ENCODE data around the gene PTCRA.
A peak's percentile ranks its signal among the peaks of the same experiment; 100 is the strongest.
"Not testable (repeated sequence)": the region's sequence is repeated elsewhere in the genome, so short reads cannot be mapped to it uniquely, and the experiment has no call there.

PTCRA gene, protein sequence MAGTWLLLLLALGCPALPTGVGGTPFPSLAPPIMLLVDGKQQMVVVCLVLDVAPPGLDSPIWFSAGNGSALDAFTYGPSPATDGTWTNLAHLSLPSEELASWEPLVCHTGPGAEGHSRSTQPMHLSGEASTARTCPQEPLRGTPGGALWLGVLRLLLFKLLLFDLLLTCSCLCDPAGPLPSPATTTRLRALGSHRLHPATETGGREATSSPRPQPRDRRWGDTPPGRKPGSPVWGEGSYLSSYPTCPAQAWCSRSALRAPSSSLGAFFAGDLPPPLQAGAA

DNA sequence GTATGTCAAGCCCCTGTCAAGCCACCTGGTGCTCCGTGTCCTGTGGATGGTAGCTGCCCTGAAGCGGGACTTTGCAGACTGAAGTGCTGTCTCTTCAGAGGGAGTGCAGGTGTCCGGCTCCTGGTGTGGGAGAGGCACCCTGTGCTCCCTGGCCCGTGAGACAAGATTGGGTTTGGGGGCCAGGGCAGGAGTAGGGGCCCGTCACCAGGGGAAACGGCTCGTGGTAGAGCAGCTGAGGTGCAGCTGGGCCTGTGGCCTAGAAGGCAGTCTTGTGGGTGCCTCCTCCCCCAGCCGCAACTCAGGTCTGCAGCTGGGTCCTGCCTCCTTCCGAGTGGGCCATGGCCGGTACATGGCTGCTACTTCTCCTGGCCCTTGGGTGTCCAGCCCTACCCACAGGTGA is at the start of gene PTCRA:
Gene PTCRA (plus strand): TSS at position 322 of the 400 bp plus-strand sequence. CDS start 17 bp downstream, at position 339.
- no peak for DNase-seq (ENCODE audit: low spot score)

DNA sequence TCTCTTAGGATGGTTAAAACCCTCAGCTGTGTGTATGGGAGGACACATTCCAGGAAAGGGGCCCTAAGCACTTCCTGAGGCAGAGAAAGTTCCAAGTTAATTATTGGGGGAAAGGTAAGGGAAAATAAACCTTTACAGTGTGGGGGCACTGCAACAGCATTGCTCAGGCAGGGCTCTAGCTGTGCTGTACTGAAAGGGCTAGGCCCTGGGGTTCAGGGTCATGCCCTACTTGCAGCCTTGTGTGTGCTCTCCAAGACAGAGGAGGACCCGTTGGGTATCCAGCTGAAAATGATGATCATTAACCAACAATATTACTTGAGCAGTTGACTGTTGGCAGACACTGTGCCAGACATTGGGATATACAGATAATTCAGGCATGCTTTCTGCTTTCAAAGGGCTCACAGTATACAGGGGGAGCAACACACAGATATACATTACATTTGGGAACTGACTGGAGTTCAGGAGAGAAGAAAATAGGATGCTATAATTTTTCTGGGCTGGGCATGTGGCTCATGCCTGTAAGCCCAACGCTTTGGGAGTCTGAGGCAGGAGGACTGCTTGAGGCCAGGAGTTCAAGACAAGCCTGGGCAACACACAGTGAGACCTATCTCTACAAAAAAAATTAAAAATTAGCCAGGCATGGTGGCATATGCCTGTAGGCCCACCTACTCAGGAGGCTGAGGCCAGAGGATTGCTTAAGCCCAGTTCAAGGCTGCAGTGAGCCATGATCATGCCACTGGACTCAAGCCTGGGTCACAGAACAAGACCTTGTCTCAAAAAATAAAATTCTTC is 45.5 kb upstream of the PTCRA start:
- DNase-seq (ENCODE audit: low spot score): no peak

DNA sequence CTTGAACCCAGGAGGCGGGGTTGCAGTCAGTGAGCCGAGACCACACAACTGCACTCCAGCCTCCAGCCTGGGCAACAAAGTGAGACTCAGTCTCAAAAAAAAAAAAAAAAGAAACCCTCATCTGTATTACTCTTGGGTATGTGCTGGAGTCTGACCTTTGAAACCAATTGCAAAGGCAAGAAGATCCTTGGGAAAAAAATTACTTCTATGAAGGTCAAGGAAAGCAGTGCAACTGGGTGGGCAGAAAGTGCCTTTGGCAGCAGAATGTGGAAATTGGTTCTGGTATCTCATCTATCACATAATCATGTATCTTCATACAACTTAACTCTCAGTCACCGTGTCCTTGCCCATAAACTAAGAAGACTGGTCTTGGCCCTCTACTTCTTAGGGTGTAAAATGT is 44.1 kb upstream of the PTCRA start:
- no peak for DNase-seq (ENCODE audit: low spot score)

DNA sequence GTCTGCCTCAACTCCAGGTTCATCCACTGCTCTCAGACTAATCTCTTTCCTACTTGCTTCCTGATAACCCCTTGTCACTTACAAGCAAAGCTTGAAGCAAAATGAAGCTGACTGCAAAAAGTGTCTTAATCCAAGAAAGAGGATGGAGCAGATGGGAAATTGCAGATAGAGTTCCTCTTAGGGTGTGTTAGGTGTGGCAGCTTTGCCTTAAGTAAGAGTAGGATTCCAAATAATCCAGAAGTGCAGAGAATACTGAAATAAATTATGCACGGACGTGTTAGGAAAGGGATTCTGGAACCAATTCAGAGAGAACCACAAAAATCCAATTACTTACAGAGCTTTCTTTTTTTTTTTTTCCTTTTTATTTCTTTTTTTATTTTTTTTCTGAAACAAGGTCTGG is 42.5 kb upstream of the PTCRA start:
- DNase-seq (ENCODE audit: low spot score): no peak

DNA sequence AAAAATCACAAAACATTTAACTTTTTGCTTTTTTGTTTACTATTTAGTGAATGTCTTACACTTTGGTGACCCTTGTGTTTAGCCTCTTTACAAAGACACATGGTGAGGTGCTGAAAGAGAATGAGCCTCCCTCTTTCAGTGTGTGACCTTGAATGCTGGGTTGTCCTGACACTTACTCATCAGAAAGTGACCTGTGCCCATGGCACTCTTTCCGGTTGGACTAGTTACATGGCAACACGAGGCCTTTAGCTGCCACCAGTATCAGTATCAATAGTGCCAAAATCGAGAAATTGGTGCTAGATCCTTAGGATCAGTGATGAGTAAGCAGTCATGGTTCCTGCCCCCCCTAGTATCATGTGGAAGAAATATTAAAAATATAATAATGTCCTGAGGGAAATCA is 38.2 kb upstream of the PTCRA start:
- DNase-seq (ENCODE audit: low spot score): no peak

DNA sequence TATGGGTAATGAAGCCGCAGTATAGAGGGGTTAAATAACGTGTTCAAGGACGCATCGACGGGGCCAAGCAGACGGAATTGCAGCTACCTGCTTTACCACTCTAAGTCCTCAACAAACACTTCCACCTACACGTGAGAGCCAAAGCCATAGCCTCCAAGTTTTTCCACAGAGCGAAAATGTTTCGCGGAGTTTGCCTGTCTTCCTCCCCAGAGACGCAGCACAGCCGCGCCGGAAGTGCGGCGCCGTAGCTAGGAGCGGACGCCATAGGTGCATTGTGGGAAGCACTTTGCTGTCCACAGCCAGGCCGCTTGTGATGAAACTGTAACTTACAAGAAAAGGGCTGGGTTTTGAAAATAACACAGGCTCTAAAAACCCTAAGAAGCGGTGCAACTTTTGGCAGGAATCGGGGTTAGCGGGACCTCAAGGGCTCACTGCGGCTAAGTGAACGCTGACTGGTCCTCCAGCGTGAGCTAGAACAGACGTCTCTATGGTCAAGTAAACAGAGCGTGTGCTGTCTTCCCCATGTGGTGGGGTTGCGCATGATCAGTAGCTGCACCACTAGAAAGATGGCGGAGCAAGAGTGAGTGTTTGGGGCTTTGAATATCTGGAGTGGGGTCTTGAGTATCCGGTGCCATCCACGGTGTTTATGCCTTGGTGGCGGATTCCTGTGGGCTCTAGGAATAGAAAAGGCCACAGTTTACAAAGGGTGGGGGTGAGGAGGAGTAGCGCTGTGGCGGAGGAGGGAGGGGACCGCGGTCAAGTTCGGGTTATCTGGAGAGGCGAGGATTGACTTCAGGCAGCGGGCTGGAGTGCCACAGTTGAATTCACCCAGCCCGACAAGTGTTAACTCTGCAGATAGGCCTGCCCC is 36.2 kb upstream of the PTCRA start, which contains the start of gene RPL7L1:
Gene RPL7L1 (plus strand): TSS at position 245 of the 868 bp plus-strand sequence. CDS start 295 bp downstream, at position 540.
- DNase-seq (ENCODE audit: low spot score): peak; percentile 81

DNA sequence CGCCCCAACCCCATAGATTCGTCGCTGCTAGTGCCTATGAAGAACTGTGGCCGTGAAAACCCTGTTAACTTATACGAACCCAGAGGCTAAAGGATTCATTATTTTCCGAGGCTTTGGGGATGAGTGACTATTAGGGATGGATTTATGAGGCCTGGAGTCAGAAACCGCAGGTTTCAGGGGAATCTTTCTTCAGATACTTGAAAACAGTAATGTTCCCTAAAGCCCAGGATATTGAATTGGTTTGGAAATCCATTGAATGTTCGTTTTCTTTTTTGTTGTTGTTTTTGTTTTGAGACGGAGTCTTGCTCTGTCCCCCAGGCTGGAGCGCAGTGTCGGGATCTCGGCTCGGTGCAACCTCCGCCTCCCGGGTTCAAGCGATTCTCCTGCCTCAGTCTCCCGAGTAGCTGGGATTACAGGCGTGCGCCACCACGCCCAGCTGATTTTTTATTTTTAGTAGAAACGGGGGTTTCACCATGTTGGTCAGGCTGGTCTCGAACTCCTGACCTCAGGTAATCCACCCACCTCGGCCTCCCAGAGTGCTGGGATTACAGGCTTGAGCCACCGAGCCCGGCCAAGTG is 35.5 kb upstream of the PTCRA start:
- DNase-seq (ENCODE audit: low spot score): not testable (repeated sequence)

DNA sequence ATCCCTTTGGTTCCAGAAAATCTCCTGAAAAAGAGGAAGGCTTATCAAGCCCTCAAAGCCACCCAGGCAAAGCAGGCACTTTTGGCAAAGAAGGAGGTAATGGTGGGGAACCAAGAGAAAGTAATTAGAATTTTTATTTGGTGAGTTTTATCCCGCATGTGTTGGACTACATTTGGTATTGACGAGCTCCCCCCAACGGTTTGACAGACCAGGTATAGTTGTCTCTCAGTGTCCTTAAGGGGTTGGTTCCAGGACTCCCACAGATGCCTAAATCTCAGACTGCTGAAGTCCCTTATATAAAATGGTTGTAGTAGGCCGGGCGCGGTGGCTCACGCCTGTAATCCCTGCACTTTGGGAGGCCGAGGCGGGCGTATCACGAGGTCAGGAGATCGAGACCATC is 35.0 kb upstream of the PTCRA start:
- DNase-seq (ENCODE audit: low spot score): not testable (repeated sequence)

DNA sequence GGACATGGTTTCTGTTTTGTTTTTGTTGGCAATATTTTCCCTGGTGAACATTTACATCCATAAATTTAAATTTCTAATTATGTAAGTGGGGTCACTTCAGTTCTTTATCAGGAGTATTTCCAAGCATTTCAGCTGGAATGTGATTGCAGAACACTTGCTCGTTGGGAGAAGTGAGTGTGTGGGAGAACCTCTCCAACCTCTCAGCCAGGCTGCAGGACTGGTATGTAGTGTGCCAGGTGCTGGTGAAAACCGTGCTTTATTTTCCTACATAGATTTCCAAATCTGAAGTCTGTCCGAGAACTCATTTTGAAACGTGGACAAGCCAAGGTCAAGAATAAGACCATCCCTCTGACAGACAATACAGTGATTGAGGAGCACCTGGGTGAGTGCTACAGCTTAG is 30.2 kb upstream of the PTCRA start:
- DNase-seq (ENCODE audit: low spot score): no peak

DNA sequence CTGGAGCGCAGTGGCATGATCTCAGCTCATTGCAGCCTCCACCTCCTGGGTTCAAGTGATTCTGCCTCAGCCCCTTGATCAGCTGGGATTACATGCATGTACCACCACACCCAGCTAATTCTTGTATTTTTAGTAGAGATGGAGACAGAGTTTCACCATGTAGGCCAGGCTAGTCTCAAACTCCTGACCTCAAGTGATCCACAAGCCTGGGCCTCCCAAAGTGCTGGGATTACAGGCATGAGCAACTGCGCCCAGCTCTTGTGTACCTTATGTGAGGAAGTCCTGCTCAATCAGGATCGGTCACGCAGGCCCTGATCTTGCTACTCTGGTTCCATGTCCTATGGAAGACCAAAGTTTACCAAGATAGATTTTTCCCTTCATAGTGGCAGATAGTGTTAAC is 27.7 kb upstream of the PTCRA start:
- not testable (repeated sequence) for DNase-seq (ENCODE audit: low spot score)

DNA sequence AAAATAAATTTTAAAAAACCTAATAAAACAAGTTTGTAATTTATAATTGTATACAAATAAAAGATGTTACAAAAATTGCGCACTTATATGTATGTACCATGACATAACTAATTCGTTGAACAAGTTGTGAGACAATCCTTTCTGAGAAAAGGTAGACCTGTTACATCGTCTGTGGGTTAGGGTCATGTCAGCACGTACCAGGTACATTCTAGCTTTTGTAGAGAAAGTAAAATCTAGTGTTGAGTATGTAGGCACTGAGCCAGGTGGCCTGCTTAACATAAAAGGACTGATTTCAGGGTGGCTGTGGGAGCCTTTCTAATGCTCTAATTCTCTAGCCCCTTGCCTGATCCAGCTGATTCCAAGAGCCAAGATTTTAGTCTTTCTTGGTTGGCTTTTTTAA is 26.0 kb upstream of the PTCRA start:
- DNase-seq (ENCODE audit: low spot score): no peak

DNA sequence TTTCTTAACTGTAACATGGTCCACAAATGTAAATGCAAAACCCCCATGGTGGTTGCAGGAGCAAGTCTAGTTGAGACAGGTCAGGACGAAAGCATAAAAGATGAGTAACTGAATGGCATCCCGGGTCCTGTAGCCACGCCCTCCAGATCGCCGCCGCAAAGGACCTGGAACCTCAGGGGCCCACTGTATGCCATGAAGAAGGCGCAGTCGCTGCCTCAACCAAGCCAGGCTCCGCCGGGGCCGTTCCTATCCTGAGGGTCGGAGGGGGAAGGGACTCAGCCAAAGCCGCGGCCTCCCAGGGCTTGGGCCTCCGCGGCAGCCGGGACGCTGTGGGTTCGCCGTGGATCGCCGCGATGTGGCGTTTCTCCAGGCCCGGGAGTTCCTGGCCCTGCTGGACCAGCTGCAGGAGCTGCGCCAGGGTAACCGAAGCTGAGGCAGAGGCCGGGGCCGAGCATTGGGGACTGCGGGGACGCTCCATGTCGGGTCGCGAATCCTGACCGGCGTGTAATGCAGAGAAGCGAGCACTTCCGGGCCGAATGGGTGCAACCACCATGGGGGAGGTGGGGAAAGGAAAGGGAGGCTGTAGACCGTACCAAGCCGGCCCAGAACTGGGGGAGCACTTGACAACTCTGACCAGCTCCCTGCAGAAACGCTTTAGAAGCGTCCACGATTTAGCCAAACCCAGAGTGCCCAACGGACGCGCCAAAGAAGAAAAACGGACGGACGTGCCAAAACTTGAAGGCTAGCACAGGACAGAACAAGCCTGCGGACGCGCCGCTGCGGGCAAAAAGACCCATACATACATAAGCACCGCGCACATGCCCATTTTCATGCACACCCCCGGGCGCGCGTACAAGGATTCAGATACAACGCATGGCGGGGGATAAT is 25.3 kb upstream of the PTCRA start:
- DNase-seq (ENCODE audit: low spot score): peak; percentile 93

DNA sequence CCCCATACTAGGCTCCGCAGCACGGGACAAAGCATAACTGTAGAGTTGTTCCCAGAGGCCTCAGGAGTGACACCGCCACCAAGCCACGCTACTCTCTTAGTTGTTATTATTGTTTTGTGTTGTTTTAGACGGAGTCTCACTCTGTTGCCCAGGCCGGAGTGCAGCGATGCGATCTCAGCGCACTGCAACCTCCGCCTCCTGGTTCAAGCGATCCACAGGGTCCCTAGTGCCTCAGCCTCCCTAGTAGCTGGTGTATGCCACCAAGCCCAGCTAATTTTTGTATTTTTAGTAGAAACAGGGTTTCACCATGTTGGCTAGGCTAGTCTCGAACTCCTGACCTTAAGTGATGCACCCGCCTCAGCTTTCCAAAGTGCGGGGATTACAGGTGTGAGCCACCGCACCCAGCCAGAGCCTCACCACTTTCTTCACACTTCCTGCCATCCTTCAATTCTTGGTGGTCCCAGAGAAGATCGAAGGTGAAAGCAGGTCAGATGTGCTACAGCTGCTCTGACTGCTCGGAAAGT is 24.6 kb upstream of the PTCRA start:
- DNase-seq (ENCODE audit: low spot score): no peak

DNA sequence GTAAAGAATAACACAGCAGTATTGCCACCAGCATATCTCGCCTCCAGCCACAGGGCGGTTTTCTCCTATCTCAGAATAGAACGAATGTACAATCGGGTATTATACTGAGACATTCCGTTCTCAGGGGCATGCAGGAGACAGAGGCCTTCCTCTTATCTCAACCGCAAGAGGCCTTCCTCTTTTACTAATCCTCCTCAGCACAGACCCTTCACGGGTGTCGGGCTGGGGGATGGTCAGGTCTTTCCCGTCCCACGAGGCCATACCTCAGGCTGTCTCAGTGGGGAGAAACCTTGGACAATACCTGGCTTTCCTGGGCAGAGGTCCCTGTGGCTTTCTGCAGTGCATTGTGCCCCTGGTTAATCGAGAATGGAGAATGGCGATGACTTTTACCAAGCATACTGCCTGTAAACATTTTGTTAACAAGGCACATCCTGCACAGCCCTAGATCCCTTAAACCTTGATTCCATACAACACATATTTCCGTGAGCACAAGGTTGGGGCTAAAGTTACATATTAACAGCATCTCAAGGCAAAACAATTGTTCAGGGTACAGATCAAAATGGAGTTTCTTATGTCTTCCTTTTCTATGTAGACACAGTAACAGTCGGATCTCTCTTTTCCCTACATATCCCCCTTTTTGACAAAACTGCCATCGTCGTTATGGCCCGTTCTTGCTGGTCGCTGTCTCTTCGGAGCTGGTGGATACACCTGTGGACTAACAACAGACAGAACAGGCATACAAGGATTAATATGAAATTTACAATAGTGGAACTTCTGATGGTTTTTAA is 21.6 kb upstream of the PTCRA start:
- DNase-seq (ENCODE audit: low spot score): not testable (repeated sequence)

DNA sequence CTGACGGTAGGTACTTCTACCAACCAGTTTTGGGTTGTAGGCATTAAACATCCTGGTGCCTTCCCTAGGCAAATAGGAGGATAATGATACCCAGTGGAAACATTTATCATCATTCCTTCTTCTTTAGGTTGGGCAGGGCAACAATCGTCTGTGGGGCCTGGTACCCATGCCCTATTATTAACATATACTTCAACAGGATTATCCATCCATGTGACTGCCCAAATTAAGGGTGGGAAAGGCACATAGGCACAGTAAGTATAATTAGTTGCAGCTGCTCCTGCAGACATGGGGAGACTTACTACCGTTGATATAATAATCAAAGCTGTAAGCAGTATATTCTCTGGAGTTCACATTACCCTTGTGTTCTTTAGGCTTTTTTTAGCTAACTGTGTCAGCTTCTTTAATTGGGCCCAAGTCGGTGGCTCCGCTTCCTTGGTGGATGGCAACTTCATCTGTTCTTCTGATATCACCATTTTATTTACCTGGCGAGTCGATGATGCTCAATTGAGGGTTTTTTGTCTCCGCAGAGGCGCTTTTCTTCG is 19.6 kb upstream of the PTCRA start:
- DNase-seq (ENCODE audit: low spot score): no peak

DNA sequence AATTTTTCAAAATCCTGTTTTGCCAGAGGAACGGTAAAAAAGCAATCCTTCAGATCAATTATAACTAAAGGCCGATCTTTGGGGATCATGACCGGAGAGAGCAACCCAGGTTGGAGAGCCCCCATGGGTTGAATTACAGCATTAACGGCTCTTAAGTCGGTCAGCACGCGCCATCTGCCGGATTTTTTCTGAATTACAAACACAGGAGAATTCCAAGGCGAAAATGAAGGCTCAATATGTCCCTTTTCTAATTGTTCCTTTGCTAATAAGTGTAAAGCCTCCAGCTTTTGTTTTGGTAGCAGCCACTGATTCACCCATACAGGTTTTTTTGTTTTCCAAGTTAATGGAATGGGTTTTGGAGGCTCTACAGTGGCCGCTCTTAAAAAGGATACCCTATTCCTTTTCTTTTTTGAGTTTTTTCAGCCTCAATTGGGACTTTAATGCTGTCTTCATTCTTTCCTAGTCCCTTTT is 16.9 kb upstream of the PTCRA start:
- peak; percentile 26 for DNase-seq (ENCODE audit: low spot score)

DNA sequence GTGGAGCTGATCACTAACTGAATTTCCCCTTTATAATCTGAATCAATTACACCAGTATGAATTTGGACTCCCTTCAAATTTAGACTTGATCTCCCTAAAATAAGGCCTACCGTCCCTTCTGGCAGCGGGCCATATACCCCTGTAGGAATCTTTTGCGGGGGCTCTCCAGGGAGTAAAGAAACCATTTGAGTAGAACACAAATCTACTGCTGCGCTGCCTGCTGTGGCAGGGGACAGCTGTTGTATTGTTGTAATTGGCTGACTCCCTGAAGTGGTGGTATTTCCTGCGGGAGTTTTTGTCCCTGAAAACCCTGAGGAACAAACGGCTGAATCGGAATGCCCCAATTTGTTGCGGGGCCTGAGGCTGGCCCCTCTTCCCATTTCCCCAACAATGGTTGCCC is 16.0 kb upstream of the PTCRA start:
- DNase-seq (ENCODE audit: low spot score): no peak

DNA sequence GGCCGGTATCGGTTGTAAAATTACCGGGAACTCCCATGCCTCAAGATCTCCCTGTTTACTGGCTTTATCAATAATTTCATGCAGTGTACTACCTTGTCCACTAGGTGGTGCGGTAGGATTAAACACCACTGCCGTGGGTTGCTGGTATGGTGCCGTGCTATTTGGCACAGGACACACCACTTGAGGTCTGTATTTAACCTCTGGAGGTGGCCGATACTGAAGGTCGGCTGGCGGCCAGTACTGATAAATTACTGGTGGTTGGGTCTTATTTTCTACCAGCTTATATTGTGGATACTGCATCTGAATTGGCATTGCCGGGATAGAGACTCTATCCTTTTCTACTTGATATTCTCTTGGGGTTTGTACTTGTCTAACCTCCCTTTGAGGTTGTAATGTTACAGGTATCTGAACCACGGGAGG is 14.3 kb upstream of the PTCRA start:
- DNase-seq (ENCODE audit: low spot score): peak; percentile 60
